H4 (cell line): Measurements from ENCODE around the gene CNN2. TPM values are rescaled to one million over a fixed set of nuclear protein-coding genes. Genes with fewer than 3 reads are reported as not detected.

Source experiments
- DNase-seq: peaks from one replicate; pipeline ENCODE4 v3.0.0-alpha.2; 2015; ENCODE audit warnings: low spot score
- total RNA-seq: library from RNA; depleted of rRNA; stranded (reverse); fragments of >200 nt; shearing (Covaris generic); gene quantifications from 2 replicates; pipeline ENCODE4 v1.2.3, GENCODE V29; 2014; rRNA removed

Gene CNN2
- total RNA-seq, 1 experiment from 2014 or later = 123 TPM

DNA sequence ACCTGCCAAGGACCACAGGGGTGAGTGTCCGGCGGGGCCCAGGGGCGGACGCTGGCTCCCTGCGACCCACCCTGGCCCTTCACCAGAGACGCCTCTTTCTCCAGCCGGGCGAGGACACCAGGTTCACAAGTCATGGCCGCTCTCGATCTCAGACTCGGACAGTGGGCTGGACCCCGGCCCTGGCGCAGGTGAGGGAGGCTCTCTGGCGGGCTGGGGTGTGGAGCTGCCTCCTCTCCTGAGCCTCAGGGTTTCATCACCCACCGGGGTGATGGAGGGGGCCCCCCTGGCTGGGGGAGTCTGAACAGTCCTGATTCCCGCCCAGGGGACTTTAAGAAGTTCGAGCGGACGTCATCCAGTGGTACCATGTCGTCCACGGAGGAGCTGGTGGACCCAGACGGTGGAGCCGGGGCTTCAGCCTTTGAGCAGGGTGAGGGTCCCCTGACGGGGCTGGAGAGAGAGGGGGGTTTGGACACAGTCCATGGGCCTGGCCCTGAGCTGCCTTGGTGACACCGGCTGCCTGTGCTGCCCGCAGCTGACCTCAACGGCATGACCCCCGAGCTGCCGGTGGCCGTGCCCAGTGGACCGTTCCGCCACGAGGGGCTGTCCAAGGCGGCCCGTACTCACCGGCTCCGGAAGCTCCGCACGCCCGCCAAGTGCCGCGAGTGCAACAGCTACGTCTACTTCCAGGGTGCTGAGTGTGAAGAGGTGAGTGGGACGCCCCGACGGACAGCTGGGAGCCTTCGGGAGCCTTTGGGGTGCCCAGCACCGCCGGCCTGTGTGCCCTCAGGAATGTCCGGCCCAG, 54.2 kb downstream of the CNN2 start:
- DNase-seq = no peak

DNA sequence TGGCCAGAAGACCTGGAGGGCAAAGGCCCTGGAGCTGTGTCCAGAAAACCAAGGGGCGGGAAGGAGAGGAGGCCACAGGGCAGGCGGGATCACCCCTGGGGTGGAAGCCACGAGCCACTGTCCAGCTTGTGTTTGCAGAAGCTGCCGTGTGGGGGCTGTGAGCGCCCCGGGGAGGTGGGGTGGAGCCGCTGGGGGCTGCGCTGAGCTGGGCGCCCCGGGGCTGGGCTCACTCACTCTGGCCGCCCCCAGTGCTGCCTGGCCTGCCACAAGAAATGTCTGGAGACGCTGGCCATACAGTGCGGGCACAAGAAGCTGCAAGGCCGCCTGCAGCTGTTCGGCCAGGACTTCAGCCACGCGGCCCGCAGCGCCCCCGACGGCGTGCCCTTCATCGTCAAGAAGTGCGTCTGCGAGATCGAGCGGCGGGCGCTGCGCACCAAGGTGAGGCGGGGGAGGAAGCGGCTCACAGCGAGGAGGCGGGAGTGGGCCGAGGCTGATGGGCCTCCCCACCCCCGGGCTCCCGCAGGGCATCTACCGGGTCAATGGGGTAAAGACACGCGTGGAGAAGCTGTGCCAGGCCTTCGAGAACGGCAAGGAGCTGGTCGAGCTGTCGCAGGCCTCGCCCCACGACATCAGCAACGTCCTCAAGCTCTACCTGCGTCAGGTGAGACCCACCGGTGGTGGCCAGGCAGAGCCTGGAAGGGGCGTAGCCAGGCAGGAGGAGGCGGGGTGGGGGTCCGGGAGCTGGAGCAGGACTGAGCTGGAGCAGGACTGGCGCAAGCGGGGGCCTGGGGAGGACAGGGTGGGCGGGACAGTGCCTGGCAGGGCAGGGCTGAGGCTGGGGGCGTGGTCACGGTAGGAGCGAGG, 55.1 kb downstream of the CNN2 start:
- DNase-seq = no peak

DNA sequence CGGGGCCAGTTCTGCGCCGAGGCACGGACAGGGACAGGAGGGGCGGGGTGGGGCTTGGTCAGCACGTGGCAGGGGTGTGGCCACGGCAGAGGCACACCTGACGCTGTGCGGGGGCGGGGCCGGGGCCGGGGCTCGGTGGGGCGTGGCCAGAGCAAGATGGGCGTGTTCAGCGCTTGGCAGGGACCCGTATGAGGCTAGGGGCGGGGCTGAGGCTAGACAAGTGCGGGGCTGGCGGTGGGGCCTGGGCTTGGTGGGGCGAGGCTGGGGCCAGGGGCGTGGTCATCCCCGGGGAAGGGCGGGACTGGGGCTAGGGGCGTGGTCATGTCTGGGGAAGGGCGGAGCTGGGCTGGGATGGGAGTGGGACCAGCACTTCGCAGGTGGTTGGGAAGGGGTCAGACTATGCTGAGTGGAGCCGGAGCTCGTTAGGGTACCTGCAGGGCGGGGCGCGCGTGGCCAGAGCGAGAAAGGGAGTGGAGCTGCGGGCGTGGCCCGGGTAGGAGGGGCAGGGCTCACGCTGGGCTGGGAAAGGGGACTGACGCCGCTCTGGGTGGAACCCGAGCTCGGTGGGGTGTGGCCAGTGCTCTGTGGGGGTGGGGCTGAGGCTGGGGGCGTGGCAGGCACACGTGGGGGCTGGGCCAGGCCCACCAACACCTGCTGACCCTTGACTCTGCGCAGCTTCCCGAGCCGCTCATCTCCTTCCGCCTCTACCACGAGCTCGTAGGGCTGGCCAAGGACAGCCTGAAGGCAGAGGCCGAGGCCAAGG, 55.9 kb downstream of the CNN2 start:
- DNase-seq = no peak

DNA sequence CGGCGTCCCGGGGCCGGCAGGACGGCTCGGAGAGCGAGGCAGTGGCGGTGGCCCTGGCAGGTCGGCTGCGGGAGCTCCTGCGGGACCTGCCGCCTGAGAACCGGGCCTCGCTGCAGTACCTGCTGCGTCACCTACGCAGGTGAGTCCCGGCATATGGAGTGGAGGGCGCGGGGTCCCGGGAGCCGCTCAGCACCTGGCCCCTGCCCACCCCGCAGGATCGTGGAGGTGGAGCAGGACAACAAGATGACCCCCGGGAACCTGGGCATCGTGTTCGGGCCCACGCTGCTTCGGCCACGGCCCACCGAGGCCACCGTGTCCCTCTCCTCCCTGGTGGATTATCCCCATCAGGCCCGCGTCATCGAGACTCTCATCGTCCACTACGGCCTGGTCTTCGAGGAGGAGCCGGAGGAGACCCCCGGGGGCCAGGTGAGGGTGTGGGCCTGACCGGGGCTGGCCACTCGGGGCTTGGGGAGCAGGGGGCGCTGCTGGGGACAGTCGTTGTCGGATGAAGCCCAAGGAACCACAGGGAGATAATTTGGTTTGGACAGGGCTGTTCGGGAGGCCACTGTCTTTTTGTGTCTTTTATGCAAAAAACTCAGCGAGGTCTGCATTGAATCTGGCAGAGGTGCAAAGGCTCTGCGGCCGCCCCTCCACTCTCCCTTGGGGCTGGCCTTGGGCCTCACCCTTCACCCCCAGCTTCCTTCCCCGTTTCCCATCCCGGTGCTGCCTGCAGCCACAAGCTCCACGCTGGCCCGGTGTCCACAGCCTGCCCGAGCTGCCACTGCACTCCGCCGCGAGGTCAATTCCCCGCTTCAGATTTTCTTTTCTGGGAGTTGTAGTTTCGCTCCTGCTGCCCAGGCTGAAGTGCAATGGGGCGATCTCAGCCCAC, 56.8 kb downstream of the CNN2 start:
- no peak for DNase-seq

DNA sequence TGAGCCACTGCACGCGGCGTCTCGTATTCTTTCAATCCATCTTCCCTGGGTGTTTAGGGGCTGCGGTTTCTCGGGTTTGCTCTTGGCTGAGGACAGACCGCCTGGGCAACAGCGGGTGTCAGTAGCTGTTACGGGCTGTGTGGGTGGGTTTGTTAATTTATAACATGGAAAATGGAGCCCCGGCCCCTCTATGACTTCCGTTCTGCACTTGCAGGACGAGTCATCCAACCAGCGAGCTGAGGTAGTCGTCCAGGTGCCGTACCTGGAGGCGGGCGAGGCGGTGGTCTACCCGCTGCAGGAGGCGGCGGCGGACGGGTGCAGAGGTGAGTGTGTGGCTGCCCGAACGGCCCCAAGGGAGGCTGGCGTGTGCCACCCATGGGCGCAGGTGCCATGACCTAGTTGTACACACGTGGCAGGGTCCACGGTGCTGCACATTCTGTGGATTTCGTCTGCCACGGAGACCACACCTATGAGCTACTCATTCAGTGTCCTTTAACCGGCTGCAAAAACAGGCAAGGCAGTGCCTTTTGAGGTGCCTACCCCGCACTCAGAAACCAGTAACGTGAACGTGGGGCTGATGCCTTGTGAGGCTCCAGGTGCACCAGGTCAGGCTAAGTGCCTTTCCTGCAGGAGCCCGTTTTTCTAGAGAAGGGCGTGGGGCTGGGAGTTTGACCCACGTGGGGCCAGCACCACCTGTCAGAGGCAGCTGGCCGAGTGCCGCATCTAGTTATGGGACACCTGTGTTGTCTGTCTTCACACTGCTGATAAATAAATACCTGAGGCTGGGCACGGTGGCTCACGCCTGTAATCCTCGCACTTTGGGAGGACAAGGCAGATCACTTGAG, 57.8 kb downstream of the CNN2 start:
- no peak for DNase-seq

DNA sequence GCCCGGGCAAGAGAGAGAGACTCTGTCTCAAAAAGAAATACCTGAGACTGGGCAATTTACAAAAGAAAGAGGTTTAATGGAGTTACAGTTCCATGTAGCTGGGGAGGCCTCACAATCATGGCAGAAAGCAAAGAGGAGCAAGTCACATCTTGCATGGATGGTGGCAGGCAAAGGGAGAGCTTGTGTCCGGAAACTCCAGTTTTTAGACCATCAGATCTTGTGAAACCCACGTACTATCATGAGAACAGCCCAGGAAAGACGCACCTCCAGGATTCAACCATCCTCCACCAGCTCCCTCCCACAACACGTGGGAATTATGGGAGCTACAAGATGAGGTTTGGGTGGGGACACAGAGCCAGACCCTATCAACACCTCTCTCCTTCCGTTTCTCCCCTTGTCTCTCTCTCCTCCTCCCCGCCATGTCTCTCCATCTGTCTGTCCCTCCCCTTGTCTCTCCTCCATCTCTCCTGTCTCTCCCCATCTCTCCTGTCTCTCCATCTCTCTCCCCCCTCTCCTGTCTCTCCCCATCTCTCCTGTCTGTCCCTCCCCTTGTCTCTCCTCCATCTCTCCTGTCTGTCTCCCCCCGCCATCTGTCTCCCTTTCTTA, 58.7 kb downstream of the CNN2 start:
- DNase-seq = no peak

DNA sequence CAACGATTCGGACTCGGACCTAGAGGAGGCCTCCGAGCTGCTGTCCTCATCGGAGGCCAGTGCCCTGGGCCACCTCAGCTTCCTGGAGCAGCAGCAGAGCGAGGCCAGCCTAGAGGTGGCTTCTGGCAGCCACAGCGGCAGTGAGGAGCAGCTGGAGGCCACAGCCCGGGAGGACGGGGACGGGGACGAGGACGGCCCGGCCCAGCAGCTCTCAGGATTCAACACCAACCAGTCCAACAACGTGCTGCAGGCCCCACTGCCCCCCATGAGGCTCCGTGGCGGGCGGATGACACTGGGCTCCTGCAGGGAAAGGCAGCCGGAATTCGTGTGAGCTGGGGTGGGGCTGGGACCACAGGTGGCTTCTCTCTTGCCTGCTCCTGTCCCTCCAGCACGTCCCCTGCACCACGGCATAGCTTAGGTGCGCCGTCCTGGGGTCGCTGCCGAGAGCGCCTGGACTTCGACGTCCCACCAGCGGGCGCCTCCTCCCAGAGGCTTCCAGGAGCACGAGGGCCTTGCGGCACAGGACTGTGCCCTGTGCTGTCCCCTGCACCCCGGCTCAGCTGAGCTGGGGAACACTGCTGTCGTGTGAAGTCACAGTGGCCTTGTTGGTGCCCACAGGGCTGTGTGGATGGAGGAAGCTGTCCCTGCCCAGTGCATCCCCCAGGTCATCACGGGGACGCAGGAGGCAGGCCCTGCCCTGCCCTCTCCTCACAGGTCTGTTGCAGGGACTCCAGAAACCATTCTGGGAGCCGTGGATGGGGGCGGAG, 59.5 kb downstream of the CNN2 start:
- DNase-seq = no peak

DNA sequence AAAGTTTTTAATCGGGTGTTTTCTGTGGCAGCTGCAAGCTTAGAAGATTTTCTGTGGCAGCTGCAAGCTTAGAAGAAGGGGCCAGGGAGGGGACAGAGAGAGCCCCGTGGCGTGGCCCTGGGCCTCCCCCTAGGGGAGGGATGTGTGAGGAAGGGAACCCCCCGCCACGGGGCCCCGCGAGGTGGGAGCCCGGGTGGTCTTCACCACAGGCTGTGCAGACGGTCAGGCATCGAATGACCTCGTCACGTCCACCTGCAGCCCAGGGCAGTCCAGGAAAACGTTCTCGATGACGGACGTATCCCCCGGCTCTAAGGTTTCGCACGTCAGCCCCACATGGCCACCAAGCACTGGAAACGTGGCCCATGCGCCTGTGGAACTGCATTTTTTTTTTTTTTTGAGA, 60.2 kb downstream of the CNN2 start:
- no peak for DNase-seq

DNA sequence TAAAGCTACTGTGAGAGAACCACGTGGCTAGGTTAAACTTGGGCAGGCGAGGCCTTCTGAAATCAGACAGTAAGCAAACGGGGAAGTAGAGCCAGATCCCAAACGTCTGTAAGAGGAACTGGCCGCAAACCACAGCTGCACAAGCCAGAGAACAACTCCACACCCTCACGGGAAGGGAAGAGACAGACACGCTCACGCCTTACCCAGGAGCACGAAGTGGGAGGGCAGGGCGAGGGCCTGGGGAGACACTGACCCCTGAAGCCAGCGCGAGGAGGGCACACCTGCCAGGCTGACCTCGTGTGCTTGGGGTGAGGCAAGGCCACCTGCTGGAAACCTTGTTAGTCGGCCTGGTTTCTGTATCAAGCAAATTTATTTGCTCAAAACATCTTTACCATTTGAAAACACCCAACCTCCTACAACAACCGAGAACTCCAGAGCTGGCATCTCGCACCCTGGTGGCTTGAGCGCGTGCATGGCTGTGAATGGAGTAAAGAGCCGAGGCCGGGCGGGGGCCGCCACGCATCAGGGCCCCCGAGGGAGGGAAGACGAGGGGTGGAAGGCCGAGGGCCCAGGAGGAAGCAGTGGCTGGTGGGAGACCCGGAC, 61.5 kb downstream of the CNN2 start:
- no peak for DNase-seq

DNA sequence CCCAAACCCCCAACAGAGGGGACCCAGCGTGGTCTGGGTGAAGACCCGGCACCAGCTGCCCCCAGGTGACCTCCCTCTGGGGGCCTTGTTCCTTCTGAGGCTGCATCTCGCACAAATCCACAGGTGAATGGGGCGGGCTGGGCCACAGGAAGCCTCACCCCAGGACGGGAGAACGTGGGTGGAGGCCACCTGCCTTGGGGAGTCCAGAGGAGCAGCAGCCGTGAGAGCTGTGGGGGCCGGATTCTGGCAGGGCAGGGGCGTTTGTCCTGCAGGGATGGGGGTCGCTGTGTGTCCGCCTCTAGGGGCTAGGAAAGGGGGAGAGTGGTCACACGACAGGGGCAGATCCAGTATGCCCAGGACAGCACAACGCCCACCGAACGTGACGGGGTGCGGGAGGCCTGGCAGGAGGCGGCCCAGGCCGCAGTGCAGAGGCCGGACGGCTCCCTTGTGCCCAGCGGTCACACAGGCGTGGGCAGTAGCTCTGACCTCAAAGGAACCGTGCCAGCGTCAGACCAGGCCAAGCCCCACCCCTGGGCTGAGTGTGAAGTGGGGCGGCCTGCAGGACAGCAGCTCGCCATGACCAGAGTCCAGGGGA, 62.1 kb downstream of the CNN2 start:
- DNase-seq = no peak

Other genes starting within 250 kb of the CNN2 start
- gene PTBP1, start 229.2 kb upstream of the CNN2 start, total RNA-seq = 131 and 138 TPM in 2 replicates
- gene PLPPR3, start 204.7 kb upstream of the CNN2 start, total RNA-seq = 0.14 TPM in 1 of 2 replicates, not detected in the other
- gene AZU1, start 198.8 kb upstream of the CNN2 start, total RNA-seq = not detected in 2 replicates
- 0.72 TPM in 1 of 2 replicates, not detected in the other for gene PRTN3, start 185.6 kb upstream of the CNN2 start, total RNA-seq
- gene ELANE, start 174.3 kb upstream of the CNN2 start, total RNA-seq = not detected in 2 replicates
- gene CFD, start 166.9 kb upstream of the CNN2 start, total RNA-seq = 2.3 and 3.5 TPM in 2 replicates
- 16.6 and 27.4 TPM in 2 replicates for gene MED16, start 133.4 kb upstream of the CNN2 start, total RNA-seq
- not detected in 2 replicates for gene RNU6-9, start 133.1 kb upstream of the CNN2 start, total RNA-seq
- 20.3 and 26.8 TPM in 2 replicates for gene R3HDM4, start 113.4 kb upstream of the CNN2 start, total RNA-seq
- gene KISS1R, start 109.3 kb upstream of the CNN2 start, total RNA-seq = not detected in 2 replicates
- 2.3 and 9.0 TPM in 2 replicates for gene ARID3A, start 100.6 kb upstream of the CNN2 start, total RNA-seq
- gene WDR18, start 42.3 kb upstream of the CNN2 start, total RNA-seq = 61.9 and 77.2 TPM in 2 replicates
- 0.23 TPM in 1 of 2 replicates, not detected in the other for gene GRIN3B, start 26.2 kb upstream of the CNN2 start, total RNA-seq
- 57.0 and 72.5 TPM in 2 replicates for gene TMEM259, start 5.5 kb upstream of the CNN2 start, total RNA-seq
- gene RNU6-2, start 5.1 kb upstream of the CNN2 start, total RNA-seq = not detected in 2 replicates
- 2.9 and 3.6 TPM in 2 replicates for gene ABCA7, start 13.5 kb downstream of the CNN2 start, total RNA-seq
- 2.4 and 3.2 TPM in 2 replicates for gene ARHGAP45, start 40.6 kb downstream of the CNN2 start, total RNA-seq
- 237 and 244 TPM in 2 replicates for gene POLR2E, start 68.8 kb downstream of the CNN2 start, total RNA-seq
- gene GPX4, start 77.4 kb downstream of the CNN2 start, total RNA-seq = 470 and 493 TPM in 2 replicates
- gene SBNO2, start 147.7 kb downstream of the CNN2 start, total RNA-seq = 8.6 and 14.8 TPM in 2 replicates
- gene STK11, start 179.2 kb downstream of the CNN2 start, total RNA-seq = 17.4 and 28.7 TPM in 2 replicates
- gene CBARP, start 211.4 kb downstream of the CNN2 start, total RNA-seq = 0.37 and 1.2 TPM in 2 replicates
- 34.9 and 37.0 TPM in 2 replicates for gene ATP5F1D, start 215.1 kb downstream of the CNN2 start, total RNA-seq
- 2.4 and 4.2 TPM in 2 replicates for gene MIDN, start 222.0 kb downstream of the CNN2 start, total RNA-seq
- 196 and 197 TPM in 2 replicates for gene CIRBP, start 242.7 kb downstream of the CNN2 start, total RNA-seq
- gene FAM174C, start 248.9 kb downstream of the CNN2 start, total RNA-seq = 49.8 and 59.5 TPM in 2 replicates